C4-2B (cell line): ENCODE results near the gene STK16.

ENCODE experiments used
- ZFX ChIP-seq: fragments of 450-650 bp; IDR thresholded peaks from 2 replicates; pipeline ENCODE4 v1.6.1; 2017
- TF ChIP-seq, protein P1 (sequence below): fragments of 450-650 bp; conservative IDR thresholded peaks from 2 replicates; pipeline ENCODE4 v1.5.1; 2017; ENCODE audit warnings: mild to moderate bottlenecking

- TF ChIP-seq, protein P1, sequence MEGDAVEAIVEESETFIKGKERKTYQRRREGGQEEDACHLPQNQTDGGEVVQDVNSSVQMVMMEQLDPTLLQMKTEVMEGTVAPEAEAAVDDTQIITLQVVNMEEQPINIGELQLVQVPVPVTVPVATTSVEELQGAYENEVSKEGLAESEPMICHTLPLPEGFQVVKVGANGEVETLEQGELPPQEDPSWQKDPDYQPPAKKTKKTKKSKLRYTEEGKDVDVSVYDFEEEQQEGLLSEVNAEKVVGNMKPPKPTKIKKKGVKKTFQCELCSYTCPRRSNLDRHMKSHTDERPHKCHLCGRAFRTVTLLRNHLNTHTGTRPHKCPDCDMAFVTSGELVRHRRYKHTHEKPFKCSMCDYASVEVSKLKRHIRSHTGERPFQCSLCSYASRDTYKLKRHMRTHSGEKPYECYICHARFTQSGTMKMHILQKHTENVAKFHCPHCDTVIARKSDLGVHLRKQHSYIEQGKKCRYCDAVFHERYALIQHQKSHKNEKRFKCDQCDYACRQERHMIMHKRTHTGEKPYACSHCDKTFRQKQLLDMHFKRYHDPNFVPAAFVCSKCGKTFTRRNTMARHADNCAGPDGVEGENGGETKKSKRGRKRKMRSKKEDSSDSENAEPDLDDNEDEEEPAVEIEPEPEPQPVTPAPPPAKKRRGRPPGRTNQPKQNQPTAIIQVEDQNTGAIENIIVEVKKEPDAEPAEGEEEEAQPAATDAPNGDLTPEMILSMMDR, result no peak
- TF ChIP-seq ZFX, result no peak
These were observed 30.5 kb upstream of the STK16 start for GRCh38 chr2:219214786-219215185.
